Amygdala (tissue), 56 donors: ENCODE measurements around the gene PPARGC1A.

ENCODE experiments used
- DNase-seq, 56 donors: peaks; one replicate each; lab custom pipeline; 2025; lab: John Stamatoyannopoulos, UW

Gene PPARGC1A

DNA sequence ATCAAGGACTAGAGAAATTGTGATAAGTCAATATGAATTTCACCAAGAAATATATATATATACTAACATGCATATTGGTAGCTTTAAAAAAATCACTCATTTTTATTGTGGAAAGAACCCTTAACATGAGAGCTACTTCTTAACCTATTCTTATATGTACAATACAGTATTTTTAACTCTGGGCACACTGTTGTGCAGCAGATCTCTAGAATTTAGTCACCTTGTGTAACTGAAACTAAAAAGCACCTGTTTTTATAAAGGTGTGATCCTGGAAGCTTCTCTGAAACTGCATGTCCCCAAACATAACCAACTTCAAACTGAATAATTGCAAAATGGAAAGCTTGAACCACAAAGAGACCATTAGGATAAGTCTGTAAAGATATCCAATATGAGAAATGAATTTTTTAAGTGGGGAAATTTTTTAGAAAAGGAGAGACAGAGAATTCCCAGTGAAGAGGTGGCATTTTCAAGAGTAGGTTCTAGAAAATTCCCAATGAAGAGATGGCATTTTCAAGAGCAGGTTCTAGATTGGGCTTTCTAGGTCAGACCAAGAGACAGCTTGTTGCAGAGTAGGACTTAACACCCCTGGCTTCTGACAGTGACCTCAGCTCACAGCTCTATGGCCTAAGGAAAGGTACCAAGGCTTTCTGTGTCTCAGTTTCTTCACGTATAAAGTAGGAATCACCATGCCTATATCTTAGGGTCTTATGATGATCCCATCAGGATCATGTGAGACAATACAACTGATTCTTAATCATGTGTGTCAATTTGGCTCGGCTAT lies 22.0 kb upstream of the PPARGC1A start:
- no peak for DNase-seq

DNA sequence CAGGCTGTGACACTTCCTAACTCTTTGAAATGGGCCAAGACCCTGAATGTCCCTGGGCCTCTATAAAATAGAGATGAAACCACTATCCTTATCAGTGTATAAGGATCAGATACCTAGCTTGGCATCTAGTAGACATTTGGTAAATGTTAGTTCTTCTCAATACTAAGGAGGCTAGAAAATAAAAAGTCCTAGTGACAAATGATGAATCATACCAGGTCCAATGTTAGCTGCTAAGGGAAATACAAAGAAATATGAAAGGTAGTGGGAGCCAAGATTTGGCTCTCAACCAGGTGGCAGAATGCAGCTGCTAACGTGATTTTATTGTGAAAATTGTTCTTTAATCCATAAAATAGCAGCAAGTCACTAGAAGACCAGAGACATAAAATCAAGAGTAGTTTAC lies 19.8 kb upstream of the PPARGC1A start:
- no peak for DNase-seq

DNA sequence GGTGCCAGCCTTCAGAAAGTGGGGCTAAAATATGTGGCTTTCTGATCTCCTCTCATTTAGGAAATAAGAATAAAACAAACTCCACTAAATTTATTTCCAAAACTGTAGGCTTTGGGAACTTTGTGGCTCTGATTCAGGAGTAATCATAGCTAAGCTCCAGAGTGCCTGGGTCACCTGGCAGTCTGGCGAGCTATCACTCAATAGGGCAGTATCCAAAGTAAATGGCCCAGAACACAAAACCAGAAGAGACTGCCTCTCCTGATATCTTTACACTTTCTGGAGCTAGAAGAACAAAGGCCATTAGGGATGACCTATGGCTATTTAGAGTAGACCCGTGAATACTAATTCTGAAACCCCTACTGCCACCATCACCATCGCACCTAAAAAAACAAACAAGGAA lies 17.0 kb upstream of the PPARGC1A start:
- DNase-seq: no peak

DNA sequence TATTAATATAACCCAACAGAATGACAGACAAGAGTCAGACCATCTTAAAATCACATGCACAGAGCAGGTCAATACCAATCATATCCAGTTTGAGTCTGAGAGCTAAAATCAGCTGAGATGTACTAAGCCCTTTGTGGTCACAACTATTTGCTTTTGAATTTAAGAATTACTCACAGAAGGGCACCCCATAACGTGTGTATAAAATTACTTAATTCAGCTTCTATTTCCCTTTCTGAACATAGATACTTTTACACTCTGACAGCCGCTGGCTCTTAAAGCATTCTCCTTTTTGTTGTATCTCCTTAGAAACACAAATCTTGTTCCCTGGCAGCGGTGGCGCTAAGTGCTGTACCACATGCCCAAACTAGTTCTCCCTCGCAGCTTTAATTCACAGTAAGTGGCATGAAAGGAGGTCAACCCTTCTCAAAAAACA lies 14.8 kb upstream of the PPARGC1A start:
- peak in 29 of 56 donors; percentile 4 to 67 (median 23) for DNase-seq

DNA sequence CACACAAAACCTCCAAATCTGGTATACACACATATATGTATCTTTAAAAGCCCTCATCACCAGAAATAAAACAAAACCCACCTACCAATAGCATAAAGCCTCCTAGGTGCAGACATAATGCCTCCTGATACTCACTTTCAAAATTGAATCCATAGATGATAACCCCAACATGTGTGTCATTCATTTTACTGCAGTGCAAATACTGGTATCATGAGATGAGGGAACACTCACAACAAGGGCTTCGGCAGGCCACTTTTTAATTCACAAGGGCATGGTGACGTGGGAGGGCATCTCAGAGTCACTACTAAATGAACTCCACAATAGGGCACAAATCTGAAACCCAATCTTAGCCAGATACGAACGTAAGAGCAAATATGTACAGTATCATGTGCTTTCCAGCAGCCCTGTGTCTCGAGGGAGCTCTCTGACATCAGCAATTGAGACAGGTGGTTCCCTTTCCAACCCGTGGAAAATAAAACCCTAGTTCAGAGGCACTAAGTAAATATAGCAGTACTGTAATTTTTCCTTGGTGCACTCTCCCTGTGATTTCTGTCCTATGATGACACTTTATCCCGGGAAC lies 14.1 kb upstream of the PPARGC1A start:
- DNase-seq: no peak

DNA sequence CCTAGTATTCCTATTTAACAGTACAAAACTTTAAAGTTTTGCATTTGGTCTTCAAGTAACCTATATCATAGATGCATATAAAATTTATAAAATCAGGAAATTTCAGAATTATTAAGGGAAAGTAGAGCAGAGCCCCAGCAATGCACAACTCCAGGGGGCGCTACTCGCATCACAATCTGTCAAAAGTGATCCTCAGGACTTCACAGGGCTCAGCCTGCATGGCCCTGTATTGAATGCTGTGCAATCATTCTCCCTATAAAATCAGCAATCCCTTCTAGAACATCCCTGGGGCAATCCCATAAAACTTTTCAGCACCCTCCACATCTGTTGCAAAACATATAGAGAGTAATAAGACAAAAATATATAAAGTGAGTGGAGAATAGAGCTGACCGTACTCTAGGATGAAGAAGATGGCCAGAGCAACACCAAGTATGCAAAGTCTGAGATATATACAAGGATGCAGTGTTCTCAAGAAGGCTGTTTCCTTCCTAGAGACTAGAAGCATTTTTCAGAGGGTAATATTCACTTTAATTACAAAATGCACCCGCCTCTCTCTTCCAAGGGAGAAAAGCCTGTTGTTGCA lies 12.5 kb upstream of the PPARGC1A start:
- no peak for DNase-seq

DNA sequence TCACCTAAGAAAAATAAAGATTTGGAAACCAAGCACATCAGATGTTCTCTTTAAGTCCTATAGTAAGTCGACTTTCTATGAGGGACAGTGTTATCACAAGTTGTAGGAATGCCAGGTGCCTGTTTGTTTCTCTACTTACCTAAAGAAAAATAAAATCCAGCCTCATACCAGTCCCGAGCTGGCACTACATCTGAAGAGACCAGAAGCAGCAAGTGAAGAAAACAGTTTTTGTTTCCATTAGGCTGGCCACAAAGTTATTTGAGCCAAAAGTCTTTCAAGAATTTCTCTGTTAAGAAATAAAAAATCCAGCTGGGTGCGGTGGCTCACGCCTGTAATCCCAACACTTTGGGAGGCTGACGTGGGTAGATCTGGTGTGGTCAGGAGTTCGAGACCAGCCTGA lies 10.8 kb upstream of the PPARGC1A start:
- DNase-seq: no peak

DNA sequence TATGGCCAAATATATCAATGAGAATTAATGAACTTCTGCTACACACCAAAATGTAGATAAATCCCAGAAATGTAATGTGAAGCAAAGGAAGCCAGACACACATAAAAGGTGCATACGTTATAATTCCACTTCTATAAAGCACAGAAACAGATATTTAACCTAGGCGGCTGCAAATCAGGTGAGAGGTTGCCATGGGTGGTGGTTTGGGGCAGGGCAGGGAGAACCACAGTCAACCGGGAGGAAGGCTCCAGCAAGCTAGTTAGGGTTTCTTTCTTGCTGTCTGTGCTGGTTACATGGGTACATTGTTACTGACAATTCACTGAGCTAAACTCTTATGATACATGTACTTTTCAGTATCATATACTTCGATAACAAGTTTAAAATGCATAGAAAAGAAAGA lies 9.7 kb upstream of the PPARGC1A start:
- DNase-seq: no peak

DNA sequence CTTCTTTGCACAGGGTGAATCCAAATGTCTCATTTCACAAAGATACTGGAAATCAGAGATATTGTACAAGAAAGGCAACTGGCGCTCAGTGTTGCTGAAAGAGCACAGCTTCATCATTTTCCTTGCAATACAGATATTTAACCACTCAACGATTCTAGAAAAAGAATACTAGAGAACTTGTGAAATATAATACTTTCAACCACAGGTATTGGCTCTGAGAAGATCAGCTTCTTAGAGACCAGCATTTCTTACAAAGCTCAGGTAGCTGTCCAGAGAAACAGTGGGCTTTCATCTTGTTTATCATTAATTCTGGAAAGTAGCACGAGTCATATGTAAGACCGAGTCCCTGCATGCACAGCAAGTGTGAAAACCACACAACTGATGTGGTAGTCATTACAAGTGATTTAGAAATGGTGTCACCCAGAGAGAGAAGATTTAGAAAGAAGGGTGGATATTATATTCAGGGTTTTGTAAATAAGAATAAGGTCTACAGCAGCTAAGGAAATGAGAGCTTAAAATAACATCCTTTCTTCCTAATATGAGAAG lies 7.8 kb upstream of the PPARGC1A start:
- no peak for DNase-seq

DNA sequence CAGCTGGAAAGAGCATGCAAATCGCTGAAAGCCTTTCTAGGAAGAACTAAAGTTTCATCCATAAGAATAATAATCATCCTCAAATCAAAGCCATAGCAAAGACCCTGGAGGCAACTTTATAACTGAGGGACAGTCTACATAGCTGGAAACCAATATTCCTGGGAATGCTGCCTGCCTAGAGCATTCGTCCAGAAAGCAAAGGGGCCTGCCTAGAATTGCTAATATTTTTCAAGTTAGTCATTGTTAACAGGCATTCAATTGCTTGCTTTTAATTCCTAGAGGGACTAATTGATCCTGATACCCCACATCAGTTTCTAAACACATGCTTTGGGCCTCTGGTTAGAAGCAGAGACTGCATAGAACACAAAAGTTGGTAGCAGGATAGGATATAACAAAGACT lies 4.2 kb upstream of the PPARGC1A start:
- no peak for DNase-seq

DNA sequence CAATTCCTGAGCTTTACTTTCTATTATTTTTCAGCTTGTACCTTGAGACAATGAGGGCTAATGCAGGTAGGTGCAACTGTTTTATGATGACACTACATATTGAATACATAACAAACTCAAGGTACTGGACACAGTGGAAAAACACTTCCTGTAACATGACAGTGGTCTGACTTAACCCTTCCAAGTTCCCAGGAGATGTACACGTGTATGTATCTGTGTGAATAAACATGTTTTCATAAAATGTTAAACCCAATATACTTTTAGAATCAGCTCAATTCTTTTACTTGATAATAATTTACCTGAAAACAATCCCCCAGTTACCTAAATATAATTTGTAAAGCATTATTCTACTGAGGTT lies 1.2 kb upstream of the PPARGC1A start:
- DNase-seq: no peak

DNA sequence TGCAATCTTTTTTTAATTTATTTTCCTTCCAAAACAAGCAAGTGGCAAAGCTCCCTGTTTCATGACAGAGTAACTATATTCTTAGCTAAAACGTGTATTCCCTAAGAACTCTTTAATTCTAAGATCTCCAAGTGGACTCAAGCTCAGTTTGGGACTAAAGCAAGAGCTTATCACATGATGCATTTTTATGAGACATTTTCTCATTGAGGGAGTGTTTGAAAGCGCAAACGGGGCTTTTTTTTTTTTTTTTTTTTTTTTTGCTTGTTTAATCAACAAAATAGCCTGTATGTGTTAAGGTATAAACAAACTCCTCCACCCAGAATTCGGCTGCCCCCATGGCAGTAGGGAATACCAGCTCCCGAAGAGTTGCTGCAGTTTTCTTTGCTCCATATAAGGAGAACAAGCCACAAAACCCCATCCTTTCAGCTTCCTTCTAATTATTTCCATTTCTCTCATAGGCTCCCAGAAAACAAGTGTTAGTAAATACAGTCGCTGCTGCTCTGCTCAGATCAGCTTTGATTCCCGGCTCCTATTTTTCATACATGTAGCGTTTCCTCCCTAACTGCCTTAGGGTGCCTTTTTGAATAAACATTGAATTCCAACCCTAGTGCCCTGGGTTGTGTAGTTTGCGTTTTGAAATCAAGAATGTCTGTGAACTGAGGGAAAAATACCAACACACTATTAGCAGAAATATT lies 669 bp upstream of the PPARGC1A start:
- DNase-seq: peak in 1 of 56 donors; percentile 6

DNA sequence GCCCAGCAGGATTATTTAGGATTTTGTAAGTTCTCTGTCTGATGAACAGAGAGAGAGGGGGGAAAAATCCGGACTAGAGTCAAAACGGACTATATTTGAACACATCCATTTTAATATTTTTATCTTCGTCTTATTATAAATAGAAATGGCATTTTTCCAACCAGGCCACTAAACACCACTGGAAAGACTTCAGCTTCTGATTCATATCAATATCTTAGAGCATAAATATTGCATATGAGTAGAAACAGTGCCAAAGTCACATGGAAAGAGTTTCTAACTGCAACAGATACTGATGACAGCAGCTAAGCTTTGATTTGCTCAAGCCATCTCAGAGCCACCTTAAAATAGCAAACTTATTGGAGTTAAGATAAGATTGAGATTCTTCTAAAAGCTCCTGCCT lies 456 bp downstream of the PPARGC1A start:
- DNase-seq: no peak

DNA sequence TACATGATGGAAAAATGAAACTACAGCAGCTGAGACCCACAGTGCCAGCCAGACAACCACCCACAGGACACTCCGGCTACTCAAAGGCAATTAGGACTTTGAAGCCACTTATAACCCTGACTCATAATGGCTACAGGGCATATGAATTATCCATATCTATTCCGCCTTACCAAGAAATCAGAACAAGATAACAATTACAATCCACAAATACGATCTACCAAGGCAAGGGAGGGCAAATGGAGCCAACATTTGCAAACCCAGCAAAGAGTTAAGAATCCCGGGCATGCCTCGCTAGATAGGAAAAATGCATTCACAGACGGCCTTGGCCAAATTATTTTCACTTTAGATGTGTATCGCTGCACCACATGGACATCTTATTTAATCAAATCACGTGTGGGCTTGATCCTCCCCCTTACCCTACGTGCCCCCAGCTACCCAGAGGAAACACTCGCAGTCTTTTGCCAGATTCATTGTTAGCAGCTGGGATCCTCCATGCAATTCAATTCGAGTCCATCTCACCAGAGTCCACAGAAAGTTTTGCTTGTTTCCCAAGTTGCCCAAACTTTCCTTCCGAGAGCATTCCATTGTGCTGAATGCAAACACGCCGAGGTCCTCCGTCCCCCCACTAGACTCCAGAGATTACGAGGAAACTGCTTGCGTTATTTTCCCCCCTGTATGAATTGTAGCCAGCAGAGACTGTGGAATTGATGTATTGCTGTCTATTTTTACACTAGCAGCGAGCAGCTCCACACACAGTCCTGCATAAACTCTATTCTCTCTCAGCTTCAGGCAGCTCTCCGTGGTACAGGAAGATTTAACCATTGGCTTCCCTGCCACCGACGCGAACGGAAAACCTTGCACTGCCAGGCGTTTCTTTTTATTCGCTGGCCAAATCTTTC lies 1.2 kb downstream of the PPARGC1A start:
- DNase-seq: peak in 21 of 56 donors; percentile 2 to 66 (median 25)

DNA sequence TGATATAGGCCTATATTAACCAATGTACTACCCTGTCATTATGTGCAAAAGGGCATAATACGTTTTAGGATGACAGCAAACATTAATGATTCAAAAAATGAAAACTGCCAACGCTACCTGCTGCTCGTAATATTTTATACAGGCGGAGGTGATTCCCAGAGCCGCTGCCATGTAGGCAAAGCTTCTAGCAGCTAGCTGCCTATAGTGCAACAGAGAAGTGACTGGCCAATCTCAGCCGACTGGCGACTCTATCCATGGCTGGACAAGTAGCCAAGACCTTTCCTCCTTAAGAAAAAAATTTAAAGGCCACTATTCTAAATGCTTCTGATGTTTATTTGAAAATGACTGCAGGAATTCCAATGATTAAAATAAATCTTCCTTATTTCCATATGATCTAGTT lies 1.9 kb downstream of the PPARGC1A start:
- DNase-seq: peak in 6 of 56 donors; percentile 2 to 35 (median 5)

DNA sequence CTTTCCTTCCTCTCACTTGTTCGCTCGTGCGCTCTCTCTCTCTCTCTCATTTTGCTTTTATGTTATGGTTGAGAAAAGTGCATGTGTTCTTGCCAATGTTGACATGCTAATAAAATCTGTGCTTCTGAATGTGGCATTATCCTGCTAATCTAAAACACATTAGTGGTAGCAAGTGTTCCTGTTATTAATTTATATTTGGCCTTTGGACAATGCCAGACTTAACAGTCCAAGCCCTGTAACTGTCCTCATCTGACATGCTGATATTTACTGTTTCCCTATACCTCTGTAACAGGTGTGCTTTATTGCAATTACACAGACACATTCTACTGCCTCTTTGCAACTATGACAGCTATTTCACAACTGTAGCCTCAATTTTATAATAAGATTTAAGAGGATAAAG lies 2.7 kb downstream of the PPARGC1A start:
- DNase-seq: no peak

DNA sequence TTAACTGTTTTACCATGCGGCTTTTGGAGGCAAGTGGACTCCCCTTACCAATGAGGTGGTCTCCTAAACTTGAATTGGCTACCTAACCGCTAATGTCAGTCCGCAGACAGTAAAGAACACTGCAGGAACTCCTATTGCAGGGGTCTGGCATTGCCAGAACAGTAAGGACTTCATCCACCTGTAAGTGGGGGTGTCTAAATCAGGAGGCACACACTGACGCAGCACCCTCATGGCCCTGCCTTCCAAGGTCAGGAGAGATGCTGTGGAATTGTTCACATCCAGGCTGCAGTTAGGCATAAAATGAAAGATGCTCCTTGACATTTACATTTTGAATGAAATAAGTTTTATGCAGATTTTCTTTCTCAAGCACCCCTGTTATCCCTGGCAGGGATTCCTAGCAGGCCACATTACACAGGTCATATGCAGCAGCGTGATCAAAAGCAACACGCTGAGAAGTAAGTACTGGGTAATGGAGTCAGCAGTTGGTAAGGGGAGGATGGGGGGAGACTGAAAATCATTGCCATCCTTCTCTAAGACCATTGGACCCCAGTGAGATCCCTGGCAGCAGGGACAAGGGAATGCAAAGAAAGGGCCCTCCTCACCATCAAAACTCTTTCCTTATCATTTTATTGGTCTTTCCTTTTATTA lies 3.8 kb downstream of the PPARGC1A start:
- no peak for DNase-seq

DNA sequence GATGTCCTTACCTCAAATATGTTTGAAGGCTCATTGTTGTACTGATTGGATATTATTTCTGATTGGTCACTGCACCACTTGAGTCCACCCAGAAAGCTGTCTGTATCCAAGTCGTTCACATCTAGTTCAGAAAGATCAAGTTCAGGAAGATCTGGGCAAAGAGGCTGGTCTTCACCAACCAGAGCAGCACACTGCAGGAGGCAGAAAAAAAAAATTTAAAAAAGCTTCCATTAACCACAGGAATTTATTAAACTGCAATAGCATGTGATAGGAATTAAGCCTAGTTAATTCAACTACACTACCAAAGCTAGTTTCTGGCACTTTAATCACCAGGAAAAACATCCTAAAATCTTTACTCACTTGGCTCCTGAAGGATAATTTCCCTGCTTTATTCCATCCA lies 5.1 kb downstream of the PPARGC1A start:
- DNase-seq: no peak

DNA sequence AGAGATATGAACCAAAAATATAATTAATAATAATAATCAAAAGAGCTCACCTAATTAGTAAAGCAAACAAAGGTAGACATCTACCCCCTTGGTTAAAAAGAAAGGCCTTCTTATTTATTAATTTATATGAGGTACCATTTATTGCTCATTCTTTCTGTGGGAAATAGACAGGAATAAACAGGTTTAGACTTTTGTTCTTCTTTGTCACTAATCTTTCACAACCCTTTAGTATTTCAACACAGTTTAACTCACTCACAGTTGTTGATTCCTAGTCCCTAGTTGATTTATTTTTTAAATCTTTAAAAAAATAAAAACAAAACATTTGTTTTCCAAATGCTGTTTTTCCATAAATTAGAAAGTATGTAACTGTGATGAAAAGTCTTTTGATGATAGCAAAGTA lies 5.6 kb downstream of the PPARGC1A start:
- DNase-seq: no peak
